Mesenchymal stem cell (in vitro differentiated cells and primary cell): ENCODE measurements around the gene NRG4.
"Not testable (repeated sequence)": the region's sequence is repeated elsewhere in the genome, so short reads cannot be mapped to it uniquely, and the experiment has no call there.

Experiments used
- DNase-seq: peaks from one replicate; pipeline ENCODE4 v3.0.0-alpha.2; 2013
- H2AFZ ChIP-seq: one replicate; pipeline ENCODE4 v1.6.1; 2013; ENCODE audit warnings: low read depth, mild to moderate bottlenecking, control low read depth, inconsistent platforms, low read length, moderate library complexity
- H2AK5ac ChIP-seq: 2 replicates; pipeline ENCODE4 v1.6.1; 2013; ENCODE audit warnings: low read length, moderate library complexity, mild to moderate bottlenecking, inconsistent platforms; ENCODE audit not compliant: severe bottlenecking
- H2BK120ac ChIP-seq: one replicate; pipeline ENCODE4 v1.6.1; 2013; ENCODE audit warnings: low read depth, mild to moderate bottlenecking, inconsistent platforms, low read length, moderate library complexity
- H2BK12ac ChIP-seq, 2 experiments: one replicate each; pipeline ENCODE4 v1.6.1; 2013; ENCODE audit warnings: inconsistent platforms in 2 of 2, low read length in 2 of 2, mild to moderate bottlenecking in 2 of 2, moderate library complexity in 2 of 2, control low read depth in 1 of 2
- H2BK15ac ChIP-seq: one replicate; pipeline ENCODE4 v1.6.1; 2013; ENCODE audit warnings: mild to moderate bottlenecking, low read depth, inconsistent platforms; ENCODE audit not compliant: poor library complexity, severe bottlenecking
- H2BK5ac ChIP-seq: 2 replicates; pipeline ENCODE4 v1.6.1; 2013; ENCODE audit warnings: low read depth, mild to moderate bottlenecking, low read length, control low read depth, inconsistent platforms; ENCODE audit not compliant: poor library complexity, severe bottlenecking
- H3K14ac ChIP-seq, 2 experiments: one replicate each; pipeline ENCODE4 v1.6.1; 2013; ENCODE audit warnings: inconsistent platforms in 2 of 2, low read length in 2 of 2, control low read depth in 1 of 2, mild to moderate bottlenecking in 1 of 2, moderate library complexity in 1 of 2
- H3K18ac ChIP-seq, 2 experiments: one replicate each; pipeline ENCODE4 v1.6.1; 2013; ENCODE audit warnings: inconsistent platforms in 2 of 2, low read length in 2 of 2, control low read depth in 1 of 2, low read depth in 1 of 2, mild to moderate bottlenecking in 1 of 2
- H3K23ac ChIP-seq, 2 experiments: one replicate each; pipeline ENCODE4 v1.6.1; 2013; ENCODE audit warnings: inconsistent platforms in 2 of 2, low read length in 2 of 2, mild to moderate bottlenecking in 2 of 2, moderate library complexity in 2 of 2, control low read depth in 1 of 2
- H3K27ac ChIP-seq: 2 replicates; pipeline ENCODE4 v1.5.1; 2013; ENCODE audit warnings: mild to moderate bottlenecking, moderate library complexity, low read length, control low read depth, inconsistent platforms; ENCODE audit not compliant: poor library complexity, severe bottlenecking
- H3K27me3 ChIP-seq, 2 experiments: 2 replicates each; pipeline versions ENCODE4 v1.6.1 to v1.7.0; 2013; ENCODE audit warnings: low read length in 2 of 2, mild to moderate bottlenecking in 2 of 2, moderate library complexity in 2 of 2, control low read depth in 1 of 2, inconsistent platforms in 1 of 2; ENCODE audit not compliant: control insufficient read depth in 1 of 2, insufficient read depth in 1 of 2
- H3K36me3 ChIP-seq, 2 experiments: 2 replicates each; pipeline versions ENCODE4 v1.6.1 to v1.7.0; 2013; ENCODE audit warnings: low read length in 2 of 2, control low read depth in 1 of 2, inconsistent platforms in 1 of 2, low read depth in 1 of 2, mild to moderate bottlenecking in 1 of 2; ENCODE audit not compliant: insufficient read depth in 2 of 2, control insufficient read depth in 1 of 2
- H3K4ac ChIP-seq, 2 experiments: one replicate each; pipeline ENCODE4 v1.6.1; 2013; ENCODE audit warnings: inconsistent platforms in 2 of 2, low read length in 2 of 2, mild to moderate bottlenecking in 2 of 2, moderate library complexity in 2 of 2, control low read depth in 1 of 2, low read depth in 1 of 2
- H3K4me1 ChIP-seq: 2 replicates; pipeline ENCODE4 v1.6.1; 2013; ENCODE audit warnings: low read depth, low read length, control low read depth; ENCODE audit not compliant: control insufficient read depth, insufficient read depth
- H3K4me2 ChIP-seq: 2 replicates; pipeline ENCODE4 v1.6.1; 2013; ENCODE audit warnings: low read length, mild to moderate bottlenecking, inconsistent platforms; ENCODE audit not compliant: poor library complexity, severe bottlenecking
- H3K4me3 ChIP-seq, 2 experiments: 2 replicates each; pipeline versions ENCODE4 v1.5.1 to v1.7.0; 2013; ENCODE audit warnings: low read length in 2 of 2, mild to moderate bottlenecking in 2 of 2, control low read depth in 1 of 2, low read depth in 1 of 2; ENCODE audit not compliant: insufficient read depth in 1 of 2
- H3K79me1 ChIP-seq: replicated peaks from 2 replicates; pipeline ENCODE4 v1.6.1; 2013; ENCODE audit warnings: mild to moderate bottlenecking, control low read depth, low read length, inconsistent platforms; ENCODE audit not compliant: poor library complexity, severe bottlenecking
- H3K9ac ChIP-seq: 2 replicates; pipeline ENCODE4 v1.7.0; 2013; ENCODE audit warnings: mild to moderate bottlenecking, low read length, moderate library complexity
- H3K9me3 ChIP-seq: 2 replicates; pipeline ENCODE4 v1.7.0; 2013; ENCODE audit warnings: mild to moderate bottlenecking, low read length; ENCODE audit not compliant: control insufficient read depth
- H4K8ac ChIP-seq: one replicate; pipeline ENCODE4 v1.6.1; 2013; ENCODE audit warnings: inconsistent platforms, mild to moderate bottlenecking, low read length, moderate library complexity
- H4K91ac ChIP-seq: one replicate; pipeline ENCODE4 v1.6.1; 2013; ENCODE audit warnings: mild to moderate bottlenecking, low read length, inconsistent platforms
- WGBS: methylation state at CpG from one replicate; pipeline ENCODE4 v1.1.7; 2013; ENCODE audit warnings: mixed read lengths; 5-methylcytosine and 5-hydroxymethylcytosine counted together

Gene NRG4

DNA sequence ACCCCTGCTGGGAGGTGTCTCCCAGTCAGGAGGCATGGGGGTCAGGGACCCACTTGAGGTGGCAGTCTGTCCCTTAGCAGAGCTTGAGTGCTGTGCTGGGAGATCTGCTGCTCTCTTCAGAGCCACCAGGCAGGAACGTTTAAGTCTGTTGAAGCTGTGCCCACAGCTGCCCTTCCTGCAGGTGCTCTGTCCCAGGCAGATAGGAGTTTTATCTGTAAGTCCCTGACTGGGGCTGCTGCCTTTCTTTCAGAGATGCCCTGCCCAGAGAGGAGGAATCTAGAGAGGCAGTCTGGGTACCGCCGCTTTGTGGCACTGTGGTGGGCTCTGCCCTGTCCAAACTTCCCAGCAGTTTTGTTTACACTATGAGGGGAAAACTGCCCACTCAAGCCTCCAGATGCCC lies 35.5 kb downstream of the NRG4 start:
- not testable (repeated sequence) for H3K9ac ChIP-seq, H2BK120ac ChIP-seq, H3K4ac ChIP-seq, H3K14ac ChIP-seq, H3K27me3 ChIP-seq, H3K4me3 ChIP-seq, H4K91ac ChIP-seq, H3K4me2 ChIP-seq, H2BK5ac ChIP-seq, H2BK12ac ChIP-seq, H3K9me3 ChIP-seq, H3K27ac ChIP-seq, H3K36me3 ChIP-seq, H3K79me1 ChIP-seq, H3K18ac ChIP-seq, H2AFZ ChIP-seq, DNase-seq, H2BK15ac ChIP-seq, H3K4me1 ChIP-seq, H4K8ac ChIP-seq, H2AK5ac ChIP-seq, H3K23ac ChIP-seq
- WGBS = 92% methylated on average over 3 of the region's 3 CpGs

DNA sequence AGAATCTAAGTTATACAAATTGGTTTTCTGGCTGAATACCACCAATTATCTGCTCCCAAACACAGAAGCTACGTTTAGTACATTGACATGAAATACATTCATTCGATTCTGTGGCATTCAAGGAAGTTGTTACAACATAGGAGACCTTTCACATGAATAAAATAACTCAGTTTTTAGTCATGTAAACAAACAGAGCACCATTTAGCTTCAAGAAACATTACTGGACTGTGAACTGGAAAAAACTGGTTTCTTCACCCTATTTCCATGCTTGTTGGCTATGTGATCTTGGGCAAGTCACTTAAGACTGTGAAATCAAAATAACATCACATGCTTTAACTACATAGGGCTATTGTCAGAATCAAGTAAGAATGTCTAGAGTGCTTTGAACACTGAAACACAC lies 46.2 kb downstream of the NRG4 start:
- WGBS = 40% methylated on average over 2 of the region's 2 CpGs
- no peak overlapping the region for H2BK15ac ChIP-seq
- H3K23ac ChIP-seq = no peak overlapping the region
- H3K79me1 ChIP-seq = no peaks in the 10 kb centered on the region
- H3K4ac ChIP-seq = no peak overlapping the region
- no peak overlapping the region for H2BK5ac ChIP-seq
- no peak overlapping the region for H3K27ac ChIP-seq
- H2BK12ac ChIP-seq = no peak overlapping the region
- no peak overlapping the region for H3K9ac ChIP-seq
- H4K91ac ChIP-seq = no peak overlapping the region
- no peak overlapping the region for H3K18ac ChIP-seq
- no peak overlapping the region for H2BK120ac ChIP-seq
- no peak overlapping the region for H3K14ac ChIP-seq
- H2AFZ ChIP-seq = no peak overlapping the region
- DNase-seq = peak; percentile 76
- no peak overlapping the region for H3K4me2 ChIP-seq
- peaks cover 0 to 18% of the 10 kb centered on the region in 2 experiments for H3K27me3 ChIP-seq
- peaks cover 8% of the 10 kb centered on the region for H3K9me3 ChIP-seq
- no peaks in the 10 kb centered on the region for H3K36me3 ChIP-seq
- H4K8ac ChIP-seq = no peak overlapping the region
- H3K4me3 ChIP-seq = no peak overlapping the region
- no peaks in the 10 kb centered on the region for H3K4me1 ChIP-seq
- H2AK5ac ChIP-seq = no peak overlapping the region

DNA sequence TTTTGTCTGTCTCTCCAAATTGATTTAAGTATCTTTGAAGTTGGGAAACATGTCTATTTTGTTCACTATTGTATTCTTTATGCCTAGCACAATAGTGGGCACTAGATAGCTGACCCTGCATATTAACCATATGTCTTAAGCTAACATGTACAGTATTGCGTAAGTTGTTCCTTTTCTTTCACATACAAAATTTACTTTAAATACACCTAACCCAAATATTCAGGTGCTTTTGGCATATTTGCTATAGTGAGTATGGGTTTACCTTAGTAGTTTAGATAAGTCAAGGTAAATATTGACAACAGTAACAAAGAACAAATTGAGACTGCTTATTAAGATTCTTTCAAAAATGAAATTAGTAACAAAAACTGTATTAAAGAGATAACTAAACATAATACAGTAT lies 50.9 kb downstream of the NRG4 start:
- no CpG with 5 or more reads among the region's 1 CpG for WGBS
- Histone ChIP-seq H3K4ac (no peak overlapping the region), H3K27ac (no peak overlapping the region), H4K8ac (no peak overlapping the region), H2BK120ac (no peak overlapping the region), H3K36me3 (no peaks in the 10 kb centered on the region), H3K4me3 (no peak overlapping the region), H4K91ac (no peak overlapping the region), H3K9ac (no peak overlapping the region), H3K4me1 (no peaks in the 10 kb centered on the region), H2BK5ac (no peak overlapping the region), H2BK12ac (no peak overlapping the region), H2BK15ac (no peak overlapping the region), H3K27me3 (peaks cover 0 to 22% of the 10 kb centered on the region in 2 experiments), H3K9me3 (peaks cover 8% of the 10 kb centered on the region), H2AFZ (no peak overlapping the region), H3K23ac (no peak overlapping the region), H3K4me2 (no peak overlapping the region), H3K18ac (no peak overlapping the region), H3K79me1 (no peaks in the 10 kb centered on the region), H3K14ac (no peak overlapping the region), H2AK5ac (no peak overlapping the region)
- no peak for DNase-seq

DNA sequence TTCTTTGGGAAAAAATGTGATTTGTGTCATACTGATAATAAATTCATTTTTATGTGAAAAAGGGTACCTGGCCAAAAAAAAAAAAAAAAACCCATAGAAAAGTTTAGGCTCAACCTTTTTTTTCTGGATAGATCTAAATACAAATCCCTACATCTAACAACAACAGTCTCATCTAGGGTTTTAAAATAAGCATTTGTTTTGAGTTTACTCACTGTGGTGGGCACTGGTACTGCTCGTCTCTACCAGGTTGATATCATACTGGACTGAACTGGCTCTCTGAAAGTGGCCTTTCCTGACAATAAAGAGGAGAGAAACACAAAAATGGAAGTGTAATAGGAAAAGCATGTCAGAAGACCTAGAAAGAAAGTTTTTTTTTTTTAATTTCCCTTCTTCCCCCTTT lies 56.5 kb downstream of the NRG4 start:
- H2BK120ac ChIP-seq = no peak overlapping the region
- H3K27me3 ChIP-seq = peaks cover 0 to 69% of the 10 kb centered on the region in 2 experiments
- no peak for DNase-seq
- H4K91ac ChIP-seq = no peak overlapping the region
- H3K4me3 ChIP-seq = no peak overlapping the region
- no peak overlapping the region for H2AFZ ChIP-seq
- no peak overlapping the region for H3K4ac ChIP-seq
- H2BK5ac ChIP-seq = no peak overlapping the region
- no peak overlapping the region for H2BK12ac ChIP-seq
- H3K79me1 ChIP-seq = no peaks in the 10 kb centered on the region
- no peak overlapping the region for H3K23ac ChIP-seq
- no peak overlapping the region for H3K4me2 ChIP-seq
- H3K4me1 ChIP-seq = no peaks in the 10 kb centered on the region
- WGBS = 82% methylated on average over 1 of the region's 1 CpG
- H3K9ac ChIP-seq = no peak overlapping the region
- no peak overlapping the region for H4K8ac ChIP-seq
- no peak overlapping the region for H3K14ac ChIP-seq
- no peak overlapping the region for H3K27ac ChIP-seq
- no peak overlapping the region for H2AK5ac ChIP-seq
- no peaks in the 10 kb centered on the region for H3K36me3 ChIP-seq
- H3K18ac ChIP-seq = no peak overlapping the region
- H2BK15ac ChIP-seq = no peak overlapping the region
- no peaks in the 10 kb centered on the region for H3K9me3 ChIP-seq
